Osteoblast (primary cell): ENCODE measurements around the gene PALD1. TPM values are rescaled to one million over a fixed set of nuclear protein-coding genes. Genes with fewer than 3 reads are reported as not detected.
"Not testable (repeated sequence)": the region's sequence is repeated elsewhere in the genome, so short reads cannot be mapped to it uniquely, and the experiment has no call there.

Source experiments
- DNase-seq: peaks from one replicate; pipeline ENCODE4 v3.0.0; 2011; ENCODE audit warnings: low spot score, mixed read lengths; ENCODE audit not compliant: insufficient read length; ENCODE audit errors: missing footprints
- H2AFZ ChIP-seq: 2 replicates; pipeline ENCODE4 v1.6.0; 2011; ENCODE audit warnings: mild to moderate bottlenecking, low read length
- H3K27ac ChIP-seq: 2 replicates; pipeline ENCODE4 v1.5.1; 2011; ENCODE audit warnings: mild to moderate bottlenecking, low read depth, low read length, moderate library complexity
- H3K27me3 ChIP-seq: 2 replicates; pipeline ENCODE4 v1.6.0; 2012; ENCODE audit warnings: mild to moderate bottlenecking, control low read depth, inconsistent platforms, low read length, moderate library complexity; ENCODE audit not compliant: insufficient read depth
- H3K36me3 ChIP-seq: 2 replicates; pipeline ENCODE4 v1.5.1; 2011; ENCODE audit warnings: mild to moderate bottlenecking, low read length, control low read depth, moderate library complexity; ENCODE audit not compliant: insufficient read depth
- H3K4me1 ChIP-seq: 2 replicates; pipeline ENCODE4 v1.5.1; 2011; ENCODE audit warnings: mild to moderate bottlenecking, low read length, control low read depth, moderate library complexity; ENCODE audit not compliant: insufficient read depth
- H3K4me2 ChIP-seq: 2 replicates; pipeline ENCODE4 v1.6.0; 2011; ENCODE audit warnings: mild to moderate bottlenecking, low read length; ENCODE audit not compliant: insufficient read depth
- H3K4me3 ChIP-seq: fragments of 200-600 bp; sonication (generic); 3 replicates; pipeline ENCODE4 v1.5.1; 2012; ENCODE audit warnings: mild to moderate bottlenecking, low read length, inconsistent platforms; ENCODE audit not compliant: insufficient read depth
- H3K79me2 ChIP-seq: 2 replicates; pipeline ENCODE4 v1.6.0; 2012; ENCODE audit warnings: mild to moderate bottlenecking, low read length, control low read depth, inconsistent platforms; ENCODE audit not compliant: insufficient read depth
- H3K9me3 ChIP-seq: 2 replicates; pipeline ENCODE4 v1.5.1; 2011; ENCODE audit warnings: low read depth, low read length, control low read depth
- H4K20me1 ChIP-seq: 2 replicates; pipeline ENCODE4 v1.6.0; 2012; ENCODE audit warnings: mild to moderate bottlenecking, low read length, control low read depth; ENCODE audit not compliant: insufficient read depth
- total RNA-seq: library from RNA; depleted of rRNA; stranded (reverse); fragments of >200 nt; gene quantifications from 2 replicates; pipeline ENCODE4 v1.2.3, GENCODE V29; 2012
- TF ChIP-seq, protein P1 (sequence below): IDR thresholded peaks from 2 replicates; pipeline ENCODE4 v1.5.1; 2011; ENCODE audit warnings: mild to moderate bottlenecking, low read depth, low read length, moderate library complexity; ENCODE audit errors: extremely low read depth

PALD1 gene
- total RNA-seq, 1 donor: under 0.01 TPM

DNA sequence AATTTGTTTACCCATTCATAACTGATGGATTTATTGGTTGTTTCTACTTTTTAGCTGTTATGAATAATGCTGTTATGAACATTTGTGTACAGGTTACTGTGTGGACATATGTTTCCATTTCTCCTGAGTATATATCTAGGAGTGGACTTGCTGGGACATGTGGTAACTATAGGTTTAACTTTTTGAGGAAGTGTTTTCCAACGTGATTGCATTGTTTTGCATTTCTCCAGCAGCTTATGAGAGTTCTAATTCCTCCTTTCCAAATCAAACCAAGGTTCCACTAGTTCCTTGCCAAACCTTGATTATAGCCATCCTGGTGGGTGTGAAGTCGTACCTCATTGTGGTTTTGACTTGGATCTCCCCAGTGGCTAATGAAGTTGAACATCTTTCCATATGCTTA is 126.6 kb downstream of the PALD1 start:
- no peak overlapping the region for H3K27ac ChIP-seq
- no peak for DNase-seq
- H3K4me1 ChIP-seq: no peaks in the 10 kb centered on the region
- no peaks in the 10 kb centered on the region for H4K20me1 ChIP-seq
- TF ChIP-seq, protein P1, sequence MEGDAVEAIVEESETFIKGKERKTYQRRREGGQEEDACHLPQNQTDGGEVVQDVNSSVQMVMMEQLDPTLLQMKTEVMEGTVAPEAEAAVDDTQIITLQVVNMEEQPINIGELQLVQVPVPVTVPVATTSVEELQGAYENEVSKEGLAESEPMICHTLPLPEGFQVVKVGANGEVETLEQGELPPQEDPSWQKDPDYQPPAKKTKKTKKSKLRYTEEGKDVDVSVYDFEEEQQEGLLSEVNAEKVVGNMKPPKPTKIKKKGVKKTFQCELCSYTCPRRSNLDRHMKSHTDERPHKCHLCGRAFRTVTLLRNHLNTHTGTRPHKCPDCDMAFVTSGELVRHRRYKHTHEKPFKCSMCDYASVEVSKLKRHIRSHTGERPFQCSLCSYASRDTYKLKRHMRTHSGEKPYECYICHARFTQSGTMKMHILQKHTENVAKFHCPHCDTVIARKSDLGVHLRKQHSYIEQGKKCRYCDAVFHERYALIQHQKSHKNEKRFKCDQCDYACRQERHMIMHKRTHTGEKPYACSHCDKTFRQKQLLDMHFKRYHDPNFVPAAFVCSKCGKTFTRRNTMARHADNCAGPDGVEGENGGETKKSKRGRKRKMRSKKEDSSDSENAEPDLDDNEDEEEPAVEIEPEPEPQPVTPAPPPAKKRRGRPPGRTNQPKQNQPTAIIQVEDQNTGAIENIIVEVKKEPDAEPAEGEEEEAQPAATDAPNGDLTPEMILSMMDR: no peak
- H3K27me3 ChIP-seq: no peaks in the 10 kb centered on the region
- H3K9me3 ChIP-seq: no peaks in the 10 kb centered on the region
- H2AFZ ChIP-seq: no peak overlapping the region
- no peaks in the 10 kb centered on the region for H3K79me2 ChIP-seq
- H3K36me3 ChIP-seq: no peaks in the 10 kb centered on the region
- H3K4me2 ChIP-seq: no peak overlapping the region
- H3K4me3 ChIP-seq: no peak overlapping the region

DNA sequence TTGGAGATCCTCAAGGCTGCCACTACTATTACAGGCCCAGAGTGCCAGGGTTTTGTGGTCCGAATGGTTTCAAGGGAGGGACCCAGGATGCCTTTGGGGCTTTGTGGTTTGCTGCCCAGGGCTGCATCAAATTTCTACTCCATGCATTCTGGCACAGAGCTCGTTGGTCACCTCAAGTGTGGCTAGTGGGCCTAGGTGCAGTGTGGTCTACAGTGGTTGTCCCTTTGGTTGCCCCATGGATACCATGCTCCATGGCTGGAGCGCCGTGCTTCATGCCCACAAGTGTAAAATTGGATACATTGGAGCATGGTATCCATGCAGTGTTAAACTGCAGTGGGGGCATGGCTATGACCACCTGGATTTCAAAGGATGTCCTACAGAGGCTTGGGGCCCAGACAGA is 129.4 kb downstream of the PALD1 start:
- Histone ChIP-seq H3K4me3 (no peak overlapping the region), H3K9me3 (no peaks in the 10 kb centered on the region), H3K79me2 (no peaks in the 10 kb centered on the region), H3K4me2 (no peak overlapping the region), H3K27ac (no peak overlapping the region), H3K4me1 (no peaks in the 10 kb centered on the region), H3K36me3 (no peaks in the 10 kb centered on the region), H2AFZ (no peak overlapping the region), H4K20me1 (no peaks in the 10 kb centered on the region), H3K27me3 (no peaks in the 10 kb centered on the region)
- DNase-seq: peak; percentile 17
- TF ChIP-seq, protein P1: no peak

DNA sequence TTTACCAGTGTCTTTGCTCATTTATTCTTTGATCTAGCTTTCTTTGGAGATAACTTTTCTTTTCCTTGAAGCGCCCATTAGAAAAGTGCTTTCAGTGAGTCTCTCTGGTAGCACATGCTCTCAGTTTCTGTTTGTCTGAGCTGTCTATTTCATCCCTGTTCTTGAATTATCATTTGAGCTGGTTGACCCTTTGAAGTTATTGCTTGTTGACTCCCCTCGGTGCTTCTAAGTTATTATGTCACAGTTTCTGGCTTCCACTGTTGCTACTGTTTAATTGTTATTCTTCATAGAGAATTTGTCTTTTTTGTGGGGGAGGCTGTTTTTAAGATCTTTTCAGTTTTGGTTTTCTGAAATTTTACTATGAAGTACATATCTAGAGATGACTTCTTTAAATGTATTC is 135.4 kb downstream of the PALD1 start:
- Histone ChIP-seq H3K9me3 (no peaks in the 10 kb centered on the region), H3K4me2 (no peak overlapping the region), H3K4me1 (peaks cover 34% of the 10 kb centered on the region), H3K27ac (no peak overlapping the region), H3K4me3 (no peak overlapping the region), H4K20me1 (no peaks in the 10 kb centered on the region), H3K27me3 (no peaks in the 10 kb centered on the region), H3K79me2 (no peaks in the 10 kb centered on the region), H2AFZ (no peak overlapping the region), H3K36me3 (no peaks in the 10 kb centered on the region)
- no peak for DNase-seq
- TF ChIP-seq, protein P1: no peak

DNA sequence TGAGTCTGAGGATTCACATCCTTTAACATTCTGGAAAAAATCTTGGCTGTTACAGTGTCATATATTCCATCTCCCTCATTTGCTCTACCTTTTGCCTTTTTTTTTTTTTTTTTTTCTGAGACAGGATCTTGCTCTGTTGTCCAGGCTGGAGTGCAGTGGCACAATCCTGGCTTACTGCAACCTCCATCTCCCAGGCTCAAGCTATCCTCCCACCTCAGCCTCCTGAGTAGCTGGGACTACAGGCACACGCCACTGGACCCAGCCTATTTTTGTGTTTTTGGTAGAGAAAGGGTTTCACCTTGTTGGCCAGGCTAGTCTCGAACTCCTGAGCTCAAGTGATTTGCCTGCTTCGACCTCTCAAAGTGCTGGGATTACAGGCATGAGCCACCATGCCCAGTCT is 135.8 kb downstream of the PALD1 start:
- DNase-seq, H4K20me1 ChIP-seq, H3K79me2 ChIP-seq, H2AFZ ChIP-seq, H3K27me3 ChIP-seq, H3K4me3 ChIP-seq, H3K36me3 ChIP-seq, H3K27ac ChIP-seq, H3K9me3 ChIP-seq, H3K4me2 ChIP-seq: not testable (repeated sequence)
- H3K4me1 ChIP-seq: peaks cover 37% of the 10 kb centered on the region
